ENCODE results near the gene CHPF2.

The CHPF2 gene

DNA sequence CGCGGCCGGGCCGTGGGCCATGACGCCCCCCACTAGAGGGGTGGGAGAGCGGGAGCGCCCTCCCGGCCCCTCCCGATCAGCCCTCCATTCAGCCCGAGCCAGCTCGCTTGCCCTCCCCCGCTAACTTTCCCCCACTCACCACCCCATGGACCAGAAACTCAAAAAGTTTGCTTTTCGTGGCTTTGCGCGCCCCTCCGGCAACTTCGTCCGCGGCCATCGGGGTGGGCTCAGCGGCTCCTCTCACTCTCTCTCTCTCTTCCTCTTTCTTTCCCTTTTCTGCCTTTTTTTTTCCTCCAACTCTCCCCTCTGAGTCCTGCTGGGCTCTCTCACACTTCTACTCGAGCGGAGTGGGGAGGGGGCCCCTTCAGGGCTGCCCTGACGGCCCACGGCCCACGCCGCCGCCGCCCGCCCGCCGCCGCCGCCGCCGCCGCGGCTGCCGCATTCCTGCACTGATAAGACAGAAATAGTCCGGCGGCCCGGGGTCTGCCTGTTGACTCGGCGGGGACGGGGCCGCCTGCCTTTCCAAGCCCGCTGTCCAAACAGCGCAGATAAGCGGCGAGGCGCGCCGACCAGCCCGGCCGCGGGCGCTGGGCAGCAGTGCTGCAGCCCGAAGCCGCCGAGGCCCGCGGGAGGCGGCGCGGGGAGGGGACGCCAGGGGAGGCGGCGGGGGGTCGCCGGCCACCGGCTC, 16.2 kb downstream of the CHPF2 start, which contains the start of gene SMARCD3:
Gene SMARCD3 (minus strand): TSS at position 349 of the 688 bp plus-strand sequence. CDS start 132 bp downstream, at position 217.
- peak; percentile 56 for DNase-seq

DNA sequence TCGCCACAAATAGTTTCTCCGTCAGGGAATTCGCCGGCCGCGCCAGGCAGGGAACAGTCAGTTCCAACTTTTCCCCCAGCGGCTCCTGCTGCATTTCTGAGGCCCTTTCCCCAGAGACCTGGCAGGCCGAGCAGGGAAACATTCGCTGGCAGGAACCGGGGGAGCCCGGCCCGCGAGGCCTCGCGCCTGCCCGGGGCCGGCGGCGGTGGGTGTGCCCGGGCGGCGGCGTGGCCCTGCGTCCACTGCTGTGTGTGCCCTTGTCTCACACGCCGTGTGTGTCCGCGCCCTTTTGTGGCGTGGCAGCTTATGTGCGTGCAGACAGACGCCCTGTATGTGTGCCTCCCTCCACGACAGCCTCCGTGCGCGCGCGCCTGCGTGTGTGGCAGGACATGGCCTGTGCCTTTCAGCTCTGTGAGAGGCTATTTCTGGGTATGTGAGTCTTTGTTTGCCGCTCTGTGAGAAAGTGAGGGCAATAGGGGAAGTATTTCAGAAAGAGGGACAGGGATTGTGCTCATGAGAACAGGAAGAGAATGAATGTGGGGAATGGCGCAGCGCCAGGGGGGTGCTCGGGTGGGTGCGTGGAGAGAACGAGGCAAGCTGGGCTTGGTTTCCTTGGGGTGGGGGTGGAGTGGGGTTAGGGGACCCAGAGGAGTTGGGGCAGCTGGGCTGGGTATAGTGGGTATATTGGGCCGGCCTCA, 16.9 kb downstream of the CHPF2 start:
- DNase-seq = peak; percentile 49

DNA sequence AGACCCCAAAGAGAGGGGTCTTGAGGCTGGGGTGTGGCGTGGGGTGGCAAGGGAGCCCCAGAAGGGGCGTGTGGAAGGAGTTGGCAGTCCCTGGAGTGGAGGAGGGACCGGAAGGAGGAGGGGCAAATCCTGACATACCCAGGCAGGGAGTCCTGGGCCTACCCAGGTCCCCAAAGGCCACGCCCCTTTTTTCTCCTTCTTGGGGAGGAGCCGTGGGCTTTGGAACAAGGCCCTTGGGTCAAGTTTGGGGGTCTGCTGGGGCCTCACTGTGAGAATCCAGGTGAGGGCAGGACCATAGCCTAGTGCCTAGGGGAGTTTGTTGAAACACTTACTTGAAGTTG, 17.4 kb downstream of the CHPF2 start:
- no peak for DNase-seq

DNA sequence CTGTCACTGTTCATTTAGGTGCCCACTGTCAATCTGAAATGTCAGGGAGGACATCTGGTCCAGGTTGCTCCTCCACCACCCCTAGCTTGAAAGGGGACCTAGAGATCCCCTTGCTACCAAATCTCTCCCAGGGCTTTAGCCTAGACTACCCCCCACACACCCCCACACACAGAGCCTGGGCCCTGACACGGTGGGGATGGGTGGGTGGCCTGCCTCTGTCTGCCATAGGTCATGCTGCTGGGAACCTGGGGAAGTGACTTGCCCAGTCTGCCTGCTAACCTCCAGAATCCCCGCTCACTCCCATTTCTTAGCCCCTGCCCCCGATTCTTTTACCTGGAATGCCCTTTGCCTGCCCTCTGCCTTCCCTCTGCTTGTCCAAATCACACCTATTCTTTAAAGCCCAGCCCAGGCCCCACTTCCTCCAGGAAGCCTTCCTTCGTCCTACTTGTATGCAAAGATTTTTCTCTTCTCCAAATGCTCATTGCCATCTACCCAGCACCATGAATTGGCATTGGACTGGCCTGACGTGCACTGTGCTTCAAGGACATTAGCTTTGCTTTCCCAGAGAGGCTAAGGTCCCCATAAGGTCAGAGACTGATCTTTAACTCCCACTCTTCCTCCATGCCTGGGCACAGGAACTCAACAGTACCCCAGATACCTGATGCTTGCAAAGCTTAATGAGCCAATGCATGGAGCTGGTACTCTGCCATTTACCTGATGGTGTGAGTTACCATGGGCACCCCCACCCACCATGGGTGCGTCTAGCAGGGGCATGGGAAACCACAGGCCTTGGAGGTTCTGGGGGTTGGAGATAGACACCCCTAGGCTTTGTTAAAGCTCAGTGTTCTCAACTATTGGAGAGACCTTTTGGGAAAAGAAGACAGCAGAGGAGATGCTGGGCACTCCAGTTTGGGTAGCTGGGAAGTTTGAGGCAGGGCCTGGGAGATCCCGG, 18.2 kb downstream of the CHPF2 start:
- DNase-seq = no peak

DNA sequence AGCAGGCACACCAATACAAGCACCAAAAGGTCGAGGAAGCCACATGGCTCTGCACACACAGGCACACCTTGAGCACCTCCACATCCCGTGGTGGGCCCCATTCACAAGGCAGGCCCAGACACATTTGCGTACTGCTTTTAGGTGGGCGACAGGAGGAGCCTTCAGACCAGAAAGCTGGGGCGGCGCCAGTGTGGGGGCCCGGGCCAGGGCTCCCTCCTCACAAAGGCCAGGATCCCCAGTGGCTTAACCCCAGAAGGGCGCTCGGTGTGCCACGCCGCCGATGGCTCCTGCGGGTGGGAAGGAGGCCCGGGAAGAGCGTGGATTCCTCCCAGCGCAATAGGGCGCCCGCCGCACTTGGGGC, 19.0 kb downstream of the CHPF2 start:
- no peak for DNase-seq

DNA sequence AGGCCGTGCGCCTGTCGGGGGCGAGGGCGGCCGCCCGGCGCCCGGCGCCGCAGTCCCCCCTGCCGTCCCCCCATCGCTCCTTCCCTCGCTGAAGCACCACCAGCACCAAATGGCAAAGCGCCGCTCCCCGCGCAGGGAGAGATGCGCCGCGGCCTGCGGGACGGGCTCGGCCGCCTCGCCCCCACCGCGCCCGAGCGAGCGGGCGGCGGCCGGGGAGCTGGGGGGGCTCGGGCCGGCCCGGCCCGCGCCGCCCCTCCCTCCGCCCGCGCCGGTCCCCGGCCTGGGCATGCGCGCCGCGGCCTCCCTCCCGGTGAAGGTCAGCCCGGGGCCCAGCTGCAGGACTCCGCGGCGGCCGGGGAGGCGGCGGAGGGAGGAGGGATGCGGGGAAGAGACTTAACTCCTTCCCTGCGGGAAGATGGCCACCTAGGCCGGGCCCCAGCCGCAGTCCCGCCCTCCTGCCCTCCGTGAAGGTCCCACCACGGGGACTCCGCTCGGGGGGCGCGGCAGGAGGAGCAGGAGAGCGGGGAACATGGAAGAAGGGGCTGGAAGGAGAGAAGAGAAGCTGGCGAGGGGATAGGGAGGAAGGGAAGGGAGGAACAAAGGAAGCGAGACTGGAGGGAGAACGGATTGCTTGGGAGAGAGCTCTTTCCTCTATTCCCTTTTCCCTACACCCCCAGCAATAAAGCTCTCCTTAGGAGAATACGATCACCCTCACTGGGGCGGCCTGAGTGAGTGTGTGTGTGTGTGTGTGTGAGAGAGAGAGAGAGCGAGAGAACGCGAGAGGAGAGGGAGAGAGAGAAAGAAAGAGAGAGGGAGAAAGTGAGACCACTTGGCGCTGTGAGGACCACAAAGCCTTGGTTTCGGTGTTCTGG, 19.6 kb downstream of the CHPF2 start:
- DNase-seq = peak; percentile 41

DNA sequence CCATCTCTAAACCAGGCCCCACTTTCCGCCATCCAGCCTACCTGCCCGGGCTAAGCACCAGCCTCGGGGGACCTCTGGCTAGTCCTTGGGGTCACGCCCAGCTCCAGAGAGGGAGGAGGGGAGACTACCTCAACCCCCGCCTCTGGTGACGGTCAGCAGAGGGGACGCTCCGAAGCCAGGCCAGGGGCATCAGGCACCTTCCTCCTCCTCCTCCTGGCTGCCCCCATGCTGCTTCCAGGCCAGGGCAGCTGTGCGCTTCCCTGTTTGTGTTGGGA, 20.2 kb downstream of the CHPF2 start:
- no peak for DNase-seq

DNA sequence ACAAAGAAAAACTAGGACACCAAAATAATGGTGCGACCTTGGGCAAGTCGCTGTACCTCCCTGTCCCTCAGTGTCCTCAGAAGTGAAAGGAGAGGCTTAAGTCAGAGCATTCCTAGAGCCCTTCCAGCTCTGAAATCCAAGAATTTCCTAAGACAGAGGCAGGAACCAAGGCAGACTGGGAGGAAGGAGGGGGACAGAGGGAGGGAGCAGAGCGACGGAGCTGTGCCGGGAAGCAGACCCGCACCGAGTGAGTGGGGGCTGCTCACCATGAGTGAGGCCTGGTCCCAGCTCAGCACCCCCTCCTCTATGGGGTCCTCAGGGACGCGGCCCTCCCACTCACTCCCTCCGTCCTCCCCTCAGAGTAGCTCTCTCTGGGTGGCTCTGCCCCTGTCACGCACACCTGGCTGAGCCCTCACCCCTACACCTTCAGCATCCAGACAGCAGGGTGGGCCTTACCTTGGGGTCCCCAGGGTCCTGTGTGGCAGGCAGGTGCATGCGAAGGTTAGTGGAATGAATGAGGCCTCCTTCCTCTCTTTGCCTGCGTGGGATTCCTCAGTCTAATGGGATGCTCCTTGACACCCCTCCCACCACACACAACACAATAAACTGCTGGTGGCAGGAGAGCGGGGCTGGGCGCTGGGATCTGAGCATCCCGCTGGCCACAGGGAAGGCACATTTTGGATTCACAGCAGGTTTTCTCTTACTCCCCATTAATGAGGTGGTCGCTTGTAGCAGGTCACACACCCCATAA, 20.9 kb downstream of the CHPF2 start:
- no peak for DNase-seq

DNA sequence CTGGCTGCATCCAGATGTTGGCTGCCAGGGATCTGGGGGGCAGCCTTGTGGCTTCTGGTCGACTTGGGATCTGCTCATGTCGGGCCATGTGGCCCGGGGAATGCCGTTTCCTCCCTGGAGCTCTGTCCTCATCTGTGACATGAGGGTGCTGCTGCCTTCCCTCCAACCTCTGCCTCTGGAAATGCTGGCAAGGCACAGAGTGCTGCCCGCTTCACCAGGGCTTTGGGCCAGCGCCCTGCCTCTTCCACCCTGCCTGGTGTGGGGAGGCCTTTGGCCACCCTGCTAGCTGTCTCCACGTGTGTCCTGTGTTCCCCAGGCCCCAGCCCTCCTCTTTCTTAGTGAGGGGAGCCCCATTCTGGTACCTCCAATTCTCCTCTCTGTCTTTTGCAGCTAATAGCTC, 22.0 kb downstream of the CHPF2 start:
- DNase-seq = no peak

DNA sequence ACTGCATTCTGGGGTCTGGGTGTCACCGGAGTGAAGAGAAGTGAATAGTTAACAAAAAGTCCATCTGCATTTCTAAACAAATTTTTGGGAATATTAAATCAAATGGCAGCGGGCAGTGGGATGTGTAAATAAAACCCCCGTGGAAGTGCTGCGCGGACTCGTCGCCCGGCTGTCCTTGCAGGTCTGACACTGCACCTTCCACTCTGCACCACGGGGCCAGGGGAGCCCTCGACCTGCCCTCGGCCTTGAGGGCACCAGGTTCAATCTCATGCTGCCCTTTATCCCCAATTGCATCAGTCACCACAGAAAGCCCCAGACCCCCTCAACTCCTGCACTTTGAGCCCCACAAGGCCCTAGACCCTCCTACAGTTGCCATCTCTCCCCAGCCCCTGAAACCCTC, 22.6 kb downstream of the CHPF2 start:
- DNase-seq = no peak

DNA sequence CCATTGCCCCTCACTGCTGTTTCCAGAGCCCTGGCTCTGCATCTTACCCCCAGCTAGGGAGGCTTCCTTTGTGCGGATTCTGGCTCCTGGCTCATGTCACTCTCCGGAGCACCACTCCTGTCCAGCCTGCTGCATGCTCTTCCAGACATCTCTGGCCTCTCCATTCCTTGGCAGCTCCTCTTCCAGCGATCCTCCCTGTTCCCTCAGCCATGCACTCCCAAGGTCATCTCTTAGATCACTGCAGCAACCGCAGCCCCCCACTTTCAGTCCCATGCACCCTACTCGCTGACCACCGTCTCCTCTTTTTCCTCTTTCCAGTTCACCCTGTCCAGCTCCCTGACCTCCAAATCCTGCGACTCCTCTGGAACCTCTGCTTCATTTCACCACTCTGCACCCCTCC, 23.1 kb downstream of the CHPF2 start:
- no peak for DNase-seq

DNA sequence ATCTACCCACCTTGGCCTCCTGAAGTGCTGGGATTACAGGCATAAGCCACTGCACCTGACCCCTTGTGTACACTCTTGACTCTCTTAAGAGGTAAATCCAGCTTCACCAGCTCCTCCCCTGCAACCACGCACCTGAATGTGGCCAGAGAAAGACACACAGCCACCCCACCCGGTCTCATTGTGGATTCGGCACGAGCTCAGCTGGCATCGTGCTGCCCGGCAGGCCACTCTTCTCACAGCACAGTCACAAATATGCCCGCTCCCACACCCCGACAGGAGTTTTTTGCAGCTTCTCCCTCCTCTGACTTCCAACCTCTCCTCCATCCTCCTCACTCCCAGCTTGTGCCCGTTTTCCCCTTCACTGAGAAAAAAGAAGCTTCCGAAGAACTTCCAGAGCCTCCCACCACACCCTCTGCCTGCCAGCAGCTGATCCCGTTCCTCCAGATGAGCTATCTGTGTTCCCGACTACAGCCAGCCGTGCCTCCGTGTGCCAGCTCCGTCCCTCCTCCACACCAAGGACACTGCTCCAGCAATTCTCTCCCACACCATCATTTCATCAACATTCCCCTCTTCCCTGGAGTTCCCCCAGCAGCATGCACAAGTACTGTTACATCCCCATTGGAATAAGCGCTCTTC, 24.2 kb downstream of the CHPF2 start:
- no peak for DNase-seq

DNA sequence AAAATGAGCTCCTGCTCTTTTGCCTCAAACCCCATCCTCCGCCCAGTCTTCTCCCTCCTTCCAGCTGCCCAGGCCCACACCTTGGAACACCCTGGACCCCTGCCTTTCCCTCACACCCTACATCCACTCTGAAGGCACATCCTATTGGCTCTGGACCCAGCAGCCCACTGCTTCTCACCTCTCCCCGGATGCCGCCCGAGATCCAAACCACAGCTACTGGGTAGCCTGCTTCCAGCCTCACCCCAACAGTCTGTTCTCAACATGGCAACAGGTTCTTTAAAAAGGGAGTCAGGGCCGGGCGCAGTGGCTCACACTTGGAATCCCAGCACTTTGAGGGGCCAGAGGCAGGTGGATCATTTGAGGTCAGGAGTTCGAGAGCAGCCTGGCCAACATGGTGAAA, 25.7 kb downstream of the CHPF2 start:
- DNase-seq = no peak

DNA sequence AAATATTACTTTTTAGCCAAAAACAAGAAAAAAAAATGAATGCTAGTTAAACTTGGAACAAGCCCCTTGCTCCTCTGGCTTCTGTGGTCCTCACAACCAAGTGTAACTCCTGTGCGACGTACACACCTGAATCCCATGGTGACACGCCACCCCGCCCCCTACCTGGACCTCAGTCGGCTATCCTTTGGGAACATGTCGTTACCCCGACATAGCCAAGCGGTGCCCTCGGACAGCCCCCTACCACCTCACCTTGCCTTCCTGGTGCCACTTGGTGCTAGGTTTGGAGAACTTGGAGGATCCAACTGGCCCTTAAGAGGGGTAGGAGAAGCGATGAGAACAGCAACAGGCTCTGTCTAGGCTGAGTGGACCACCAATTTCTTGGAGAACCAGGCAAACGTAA, 28.2 kb downstream of the CHPF2 start:
- no peak for DNase-seq

DNA sequence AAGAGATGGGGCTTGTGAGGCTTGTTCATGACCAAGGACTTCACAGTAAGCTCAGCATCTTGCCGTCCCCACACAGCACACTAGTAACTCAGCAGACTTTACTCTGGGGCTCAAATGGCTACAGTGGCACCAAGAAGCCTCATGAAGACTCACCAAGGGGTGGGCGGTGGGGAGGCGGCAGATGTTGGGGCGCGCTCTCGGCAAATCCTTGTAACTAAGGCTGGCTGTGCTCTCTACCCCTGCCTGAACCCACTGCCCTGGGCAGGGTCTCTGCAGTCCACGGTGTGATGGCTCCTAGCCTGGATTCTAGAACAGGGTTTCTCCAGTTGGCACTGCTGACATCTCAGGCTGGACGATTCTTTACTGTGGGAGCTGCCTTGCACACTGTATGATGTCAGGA, 28.6 kb downstream of the CHPF2 start:
- no peak for DNase-seq

DNA sequence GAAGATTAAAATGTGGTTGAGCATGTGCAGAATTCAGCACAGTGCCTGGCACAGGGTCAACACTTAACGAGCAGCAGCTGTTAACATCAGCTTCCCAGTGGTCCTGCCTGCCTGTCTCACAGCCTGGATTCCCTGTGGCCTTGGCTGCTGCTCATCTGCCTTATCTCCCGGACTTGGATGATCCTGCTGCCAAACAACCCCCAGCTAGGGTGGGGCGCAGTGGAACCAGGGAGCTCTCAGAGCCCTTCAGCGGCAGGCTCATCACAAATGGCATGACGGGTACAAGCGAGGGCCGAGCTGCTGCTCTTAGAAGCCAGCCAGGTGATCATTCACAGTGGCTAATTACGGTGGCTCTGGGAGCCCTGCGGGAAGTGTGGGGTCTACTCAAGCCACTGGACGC, 29.2 kb downstream of the CHPF2 start:
- DNase-seq = no peak

DNA sequence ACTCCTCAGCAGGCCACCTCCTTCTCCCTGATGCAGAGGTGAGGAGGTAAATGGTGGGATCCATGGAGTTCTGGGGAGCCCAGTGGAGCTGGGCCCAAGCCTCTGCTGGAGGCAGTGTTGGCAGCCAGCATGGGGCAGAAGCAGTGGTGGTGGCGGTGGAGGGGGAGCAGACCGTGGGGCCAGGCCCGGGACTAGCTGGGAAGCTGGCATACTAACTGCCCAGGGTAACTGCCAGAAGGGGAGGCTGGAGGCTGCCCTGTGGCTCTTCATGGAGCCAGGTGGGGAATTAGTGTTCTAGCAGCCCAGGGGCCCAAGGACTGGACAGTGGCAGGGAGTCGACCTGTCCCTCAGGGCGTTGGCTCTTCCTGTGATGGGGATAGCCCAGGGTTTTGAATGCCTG, 32.3 kb downstream of the CHPF2 start:
- DNase-seq = no peak

DNA sequence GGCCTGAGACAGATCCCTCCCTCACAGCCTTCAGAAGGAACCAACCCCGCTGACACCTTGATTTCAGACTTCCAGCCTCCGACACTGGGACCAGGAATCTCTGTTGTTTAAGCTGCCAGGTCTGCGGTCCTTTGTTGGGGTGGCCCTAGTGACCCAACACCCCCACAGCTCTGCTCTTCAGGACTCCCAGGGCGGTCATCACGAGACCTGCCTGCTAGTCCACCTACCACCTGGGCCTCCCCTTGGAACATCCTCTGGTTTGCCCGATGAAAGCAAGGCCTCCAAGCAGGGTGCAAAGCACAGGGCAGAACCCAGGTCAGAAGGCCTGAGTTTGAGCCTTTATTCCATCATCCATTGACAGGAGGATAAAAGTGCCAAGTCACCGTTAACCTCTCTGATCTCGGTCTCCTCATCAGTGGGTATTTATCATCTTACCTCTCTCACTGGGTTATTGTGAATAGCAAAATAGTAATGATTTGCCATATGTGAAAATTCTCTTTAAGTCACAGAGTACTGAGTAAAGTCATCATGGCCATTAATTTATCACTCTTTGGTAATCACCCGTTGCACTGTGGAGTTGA, 33.2 kb downstream of the CHPF2 start:
- no peak for DNase-seq

DNA sequence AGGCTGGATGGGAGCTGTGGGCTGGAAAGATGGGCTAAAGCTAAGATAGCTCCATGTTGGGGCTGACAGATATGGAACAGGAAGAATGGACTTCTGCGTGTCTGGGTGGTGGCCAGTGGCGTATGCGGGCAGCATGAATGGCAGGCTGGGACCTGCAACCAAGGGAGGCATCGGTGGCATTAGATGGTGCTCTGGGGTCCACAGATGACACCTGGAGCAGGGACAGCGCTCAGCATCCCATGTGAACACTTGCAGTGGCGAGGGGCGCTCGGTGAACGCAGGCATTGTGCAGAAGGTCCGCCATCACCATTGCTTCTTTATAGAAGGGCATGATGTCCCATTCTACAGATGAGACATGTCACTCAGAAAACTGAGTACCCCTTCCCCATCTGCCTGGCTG, 37.2 kb downstream of the CHPF2 start:
- DNase-seq = no peak

DNA sequence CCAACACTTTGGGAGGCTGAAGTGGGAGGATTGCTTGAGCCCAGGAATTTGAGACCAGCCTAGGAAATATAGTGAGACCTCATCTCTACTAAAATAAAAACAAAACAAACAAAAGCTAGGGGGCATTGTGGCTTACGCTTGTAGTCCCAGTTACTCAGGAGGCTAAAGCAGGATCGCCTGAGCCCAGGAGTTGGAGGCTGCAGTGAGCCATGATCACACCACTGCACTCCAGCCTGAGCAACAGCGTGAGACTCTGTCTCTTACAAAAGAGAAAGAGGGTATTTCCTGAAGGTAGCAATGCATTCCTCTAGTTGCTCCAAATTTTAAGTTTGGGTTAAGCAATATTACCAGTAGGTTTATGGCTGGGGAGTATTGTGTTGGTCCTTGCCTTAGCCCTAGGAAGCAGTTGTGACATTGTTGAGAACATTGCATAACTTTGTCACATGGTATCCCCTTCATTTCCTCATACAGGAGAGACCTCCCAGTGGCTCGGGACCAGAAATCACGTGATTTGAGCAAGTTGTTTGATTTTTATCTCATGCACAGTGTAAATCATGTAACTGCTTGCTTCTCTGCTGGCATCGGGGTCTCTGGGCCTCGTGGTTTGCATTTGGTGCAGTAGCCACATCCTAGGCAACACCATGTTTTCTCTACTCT, 39.5 kb downstream of the CHPF2 start:
- DNase-seq = no peak

DNA sequence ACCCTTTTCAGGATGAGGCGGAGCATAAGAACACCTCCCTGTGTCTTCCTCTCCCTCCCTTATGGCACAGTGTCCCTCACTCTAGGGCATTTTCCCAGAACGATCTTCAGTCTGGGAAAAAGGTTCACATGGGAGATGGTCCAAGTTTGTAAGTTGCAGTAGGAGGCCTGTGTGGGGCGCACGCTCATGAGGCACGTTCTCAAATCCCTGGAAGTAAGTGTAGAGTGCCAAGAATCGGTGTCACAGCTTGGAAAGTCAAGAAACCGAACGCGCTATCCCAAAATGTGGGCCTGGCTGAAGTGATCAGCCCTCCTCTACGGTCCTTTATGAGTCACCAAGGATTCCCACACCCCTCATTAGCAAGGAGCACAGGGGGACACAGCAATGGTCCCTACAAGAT, 40.1 kb downstream of the CHPF2 start:
- no peak for DNase-seq
